Measurements from ENCODE around the gene UBE2F. TPM values are rescaled to one million over a fixed set of nuclear protein-coding genes. Genes with fewer than 3 reads are reported as not detected.

Gene UBE2F
- total and polyA plus RNA-seq, 2 experiments from 2014 or later, result 52.8 to 66.7 TPM

- no peak for DNase-seq (ENCODE audit: low spot score)
- WGBS (ENCODE audit: low lambda C conversion rate, missing lambda C conversion rate), result 97% methylated on average over 5 of the region's 5 CpGs
- no peak for TF ChIP-seq CTCF (IDR thresholded peaks at IDR 0.05; ENCODE audit: poor library complexity)
- no peak for TF ChIP-seq EZH2phosphoT487 (IDR thresholded peaks at IDR 0.05; ENCODE audit: low read depth, severe bottlenecking, unreplicated experiment)
- Histone ChIP-seq H3K27ac (no peak overlapping the region), H3K9me3 (ENCODE audit: low read depth) (no peaks in the 10 kb centered on the region), H3K9me2 (replicated peaks; ENCODE audit: insufficient read depth) (no peaks in the 10 kb centered on the region), H3K4me3 (no peak overlapping the region), H3K27me3 (no peaks in the 10 kb centered on the region), H2AFZ (no peak overlapping the region), H4K20me1 (ENCODE audit: insufficient read depth, poor library complexity, severe bottlenecking) (no peaks in the 10 kb centered on the region), H3K4me1 (ENCODE audit: insufficient read depth) (no peaks in the 10 kb centered on the region), H3K4me2 (no peak overlapping the region), H3K79me2 (no peaks in the 10 kb centered on the region), H3K36me3 (replicated peaks; ENCODE audit: insufficient read depth, low read depth) (no peaks in the 10 kb centered on the region)
These were observed 75.3 kb downstream of the UBE2F start for GRCh38 chr2:238042090-238042489.

- Histone ChIP-seq H3K36me3 (replicated peaks; ENCODE audit: insufficient read depth, low read depth) (no peaks in the 10 kb centered on the region), H3K4me3 (no peak overlapping the region), H3K9me2 (replicated peaks; ENCODE audit: insufficient read depth) (no peaks in the 10 kb centered on the region), H4K20me1 (ENCODE audit: insufficient read depth, poor library complexity, severe bottlenecking) (no peaks in the 10 kb centered on the region), H3K27ac (no peak overlapping the region), H3K4me1 (ENCODE audit: insufficient read depth) (no peaks in the 10 kb centered on the region), H3K27me3 (no peaks in the 10 kb centered on the region), H3K79me2 (no peaks in the 10 kb centered on the region), H3K9me3 (ENCODE audit: low read depth) (no peaks in the 10 kb centered on the region), H3K4me2 (no peak overlapping the region), H2AFZ (no peak overlapping the region)
- no peak for TF ChIP-seq EZH2phosphoT487 (IDR thresholded peaks at IDR 0.05; ENCODE audit: low read depth, severe bottlenecking, unreplicated experiment)
- TF ChIP-seq CTCF (IDR thresholded peaks at IDR 0.05; ENCODE audit: poor library complexity), result no peak
- TF ChIP-seq EZH2 (IDR thresholded peaks at IDR 0.05; ENCODE audit: borderline replicate concordance), result no peak
- WGBS (ENCODE audit: low lambda C conversion rate, missing lambda C conversion rate), result 91% methylated on average over 6 of the region's 6 CpGs
- DNase-seq (ENCODE audit: low spot score), result no peak
These were observed 76.2 kb downstream of the UBE2F start for GRCh38 chr2:238042849-238043584.

- WGBS (ENCODE audit: low lambda C conversion rate, missing lambda C conversion rate), result 98% methylated on average over 6 of the region's 6 CpGs
- no peak overlapping the region for H3K4me3 ChIP-seq
- no peaks in the 10 kb centered on the region for H3K27me3 ChIP-seq
- H2AFZ ChIP-seq, result no peak overlapping the region
- TF ChIP-seq EZH2phosphoT487 (IDR thresholded peaks at IDR 0.05; ENCODE audit: low read depth, severe bottlenecking, unreplicated experiment) (no peak), CTCF (IDR thresholded peaks at IDR 0.05; ENCODE audit: poor library complexity) (no peak), EZH2 (IDR thresholded peaks at IDR 0.05; ENCODE audit: borderline replicate concordance) (no peak)
- H3K79me2 ChIP-seq, result no peaks in the 10 kb centered on the region
- DNase-seq (ENCODE audit: low spot score), result no peak
- H3K4me2 ChIP-seq, result no peak overlapping the region
- no peaks in the 10 kb centered on the region for H3K9me2 ChIP-seq (replicated peaks; ENCODE audit: insufficient read depth)
- no peaks in the 10 kb centered on the region for H3K9me3 ChIP-seq (ENCODE audit: low read depth)
- no peaks in the 10 kb centered on the region for H3K36me3 ChIP-seq (replicated peaks; ENCODE audit: insufficient read depth, low read depth)
- no peaks in the 10 kb centered on the region for H3K4me1 ChIP-seq (ENCODE audit: insufficient read depth)
- no peaks in the 10 kb centered on the region for H4K20me1 ChIP-seq (ENCODE audit: insufficient read depth, poor library complexity, severe bottlenecking)
- H3K27ac ChIP-seq, result no peak overlapping the region
These were observed 77.0 kb downstream of the UBE2F start for GRCh38 chr2:238043851-238044250.
